GM20000 (cell line): ENCODE measurements around the gene LCE1F.

ENCODE experiments used
- DNase-seq: peaks from one replicate; pipeline ENCODE4 v3.0.0; 2012; ENCODE audit warnings: low spot score
- TF ChIP-seq, protein P1 (sequence below): IDR thresholded peaks from 2 replicates; pipeline ENCODE4 v1.5.1; 2012; ENCODE audit warnings: mild to moderate bottlenecking, control low read depth; ENCODE audit errors: extremely low read depth, missing control alignments

Gene LCE1F

DNA sequence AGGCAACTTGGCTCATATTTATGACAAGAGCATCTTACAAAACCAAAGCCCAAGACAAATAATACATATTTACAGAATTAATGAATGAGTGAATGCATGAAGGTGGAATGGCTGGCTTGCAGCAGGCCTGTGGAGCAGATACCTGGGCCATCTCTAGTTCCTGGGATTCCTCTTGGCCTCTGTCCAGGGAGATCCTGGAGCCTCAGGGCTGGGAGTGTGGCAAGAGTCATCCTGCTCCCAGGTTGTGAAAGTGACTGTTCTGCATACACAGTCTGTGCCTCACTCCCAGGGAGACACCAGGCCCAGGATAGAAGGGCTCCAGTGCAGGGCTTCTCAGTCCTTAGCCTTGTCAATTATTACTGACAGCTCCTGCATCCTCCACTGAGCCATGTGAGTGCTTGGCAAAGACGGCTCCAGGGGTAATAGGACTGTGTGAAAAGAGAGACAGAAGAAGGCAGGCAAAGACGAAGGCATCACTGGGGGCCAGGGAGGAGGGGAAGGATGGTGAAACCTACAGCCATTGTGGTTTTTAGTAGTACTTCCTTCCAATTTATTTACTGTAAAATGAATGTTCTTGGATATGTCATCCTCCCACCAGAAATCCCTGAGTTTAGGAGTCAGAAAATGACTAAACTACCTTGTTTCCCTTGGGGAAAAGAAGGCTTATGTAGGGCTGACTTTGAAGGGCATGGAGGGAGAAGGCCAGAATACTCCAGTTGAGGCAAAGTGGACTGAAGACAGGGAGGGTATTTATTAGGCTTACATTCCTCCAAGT lies 31.4 kb upstream of the LCE1F start:
- TF ChIP-seq, protein P1, sequence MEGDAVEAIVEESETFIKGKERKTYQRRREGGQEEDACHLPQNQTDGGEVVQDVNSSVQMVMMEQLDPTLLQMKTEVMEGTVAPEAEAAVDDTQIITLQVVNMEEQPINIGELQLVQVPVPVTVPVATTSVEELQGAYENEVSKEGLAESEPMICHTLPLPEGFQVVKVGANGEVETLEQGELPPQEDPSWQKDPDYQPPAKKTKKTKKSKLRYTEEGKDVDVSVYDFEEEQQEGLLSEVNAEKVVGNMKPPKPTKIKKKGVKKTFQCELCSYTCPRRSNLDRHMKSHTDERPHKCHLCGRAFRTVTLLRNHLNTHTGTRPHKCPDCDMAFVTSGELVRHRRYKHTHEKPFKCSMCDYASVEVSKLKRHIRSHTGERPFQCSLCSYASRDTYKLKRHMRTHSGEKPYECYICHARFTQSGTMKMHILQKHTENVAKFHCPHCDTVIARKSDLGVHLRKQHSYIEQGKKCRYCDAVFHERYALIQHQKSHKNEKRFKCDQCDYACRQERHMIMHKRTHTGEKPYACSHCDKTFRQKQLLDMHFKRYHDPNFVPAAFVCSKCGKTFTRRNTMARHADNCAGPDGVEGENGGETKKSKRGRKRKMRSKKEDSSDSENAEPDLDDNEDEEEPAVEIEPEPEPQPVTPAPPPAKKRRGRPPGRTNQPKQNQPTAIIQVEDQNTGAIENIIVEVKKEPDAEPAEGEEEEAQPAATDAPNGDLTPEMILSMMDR, result no peak
- DNase-seq, result no peak

DNA sequence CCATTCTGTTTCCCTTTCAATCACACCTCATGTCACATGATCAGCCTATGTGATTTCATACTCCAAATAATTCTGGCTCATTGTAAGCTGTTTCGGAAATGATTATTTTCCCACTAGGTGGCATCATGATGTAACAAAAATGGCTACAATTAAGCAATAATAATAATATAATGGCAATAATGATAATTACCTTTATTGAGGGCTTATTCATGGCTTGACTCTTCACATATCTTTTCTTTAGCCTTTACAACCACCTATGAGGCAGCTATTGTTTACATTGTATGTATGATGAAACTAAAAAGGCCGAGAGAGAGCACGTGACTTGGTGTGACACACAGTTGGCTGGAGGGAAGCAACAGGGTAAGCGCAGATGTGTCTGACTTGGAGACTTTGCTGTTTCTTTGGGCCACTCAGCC lies 29.6 kb upstream of the LCE1F start:
- no peak for DNase-seq
- TF ChIP-seq, protein P1, result no peak

DNA sequence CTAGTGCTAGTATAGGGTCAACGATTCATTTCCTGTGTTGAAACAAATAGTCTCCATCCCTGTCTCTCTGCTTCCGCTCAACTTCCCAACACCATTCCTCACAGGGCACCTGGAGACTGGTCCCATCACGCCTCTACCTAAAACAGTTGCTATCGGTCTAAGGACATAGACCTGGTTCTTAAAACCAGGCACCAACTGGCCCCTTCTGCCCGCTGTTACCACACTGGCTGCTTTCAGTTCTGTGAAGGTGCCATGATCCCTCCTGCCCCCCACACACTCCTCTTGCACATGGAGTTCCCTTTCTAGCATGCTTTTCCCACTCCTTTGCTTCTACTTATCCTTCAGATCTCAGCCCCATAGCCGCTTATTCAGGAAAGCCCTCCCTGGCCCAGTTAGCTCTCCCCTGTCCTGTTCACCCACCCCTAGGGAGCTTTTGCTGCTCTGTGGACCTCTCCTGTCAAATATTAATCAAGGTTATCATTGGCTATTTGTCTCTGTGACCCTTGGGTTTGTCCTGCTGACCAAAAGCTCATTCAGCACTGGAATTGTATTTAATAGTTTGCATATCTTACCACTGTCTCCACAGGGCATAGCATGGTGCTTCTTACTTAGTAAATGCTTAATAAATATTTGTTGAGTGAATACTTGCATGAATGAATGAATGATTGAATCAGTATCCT lies 29.0 kb upstream of the LCE1F start:
- TF ChIP-seq, protein P1, result no peak
- no peak for DNase-seq

DNA sequence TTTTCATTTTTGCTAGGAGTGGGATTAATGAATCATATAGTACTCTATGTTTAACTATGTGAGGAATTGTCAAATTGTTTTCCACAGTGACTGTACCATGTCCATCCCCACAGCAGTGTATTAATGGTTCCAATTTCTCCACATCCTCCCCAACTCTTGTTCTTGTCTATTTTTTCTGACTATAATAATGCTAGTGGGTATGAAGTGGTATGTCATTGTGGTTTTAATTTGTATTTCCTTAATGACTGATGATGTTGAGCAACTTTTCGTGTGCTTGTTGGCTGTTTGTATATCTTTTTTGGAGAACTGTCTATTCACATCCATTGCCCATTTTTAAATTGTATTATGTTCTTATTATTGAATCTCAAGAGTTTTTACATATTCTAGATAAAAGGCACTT lies 27.1 kb upstream of the LCE1F start:
- TF ChIP-seq, protein P1, result no peak

DNA sequence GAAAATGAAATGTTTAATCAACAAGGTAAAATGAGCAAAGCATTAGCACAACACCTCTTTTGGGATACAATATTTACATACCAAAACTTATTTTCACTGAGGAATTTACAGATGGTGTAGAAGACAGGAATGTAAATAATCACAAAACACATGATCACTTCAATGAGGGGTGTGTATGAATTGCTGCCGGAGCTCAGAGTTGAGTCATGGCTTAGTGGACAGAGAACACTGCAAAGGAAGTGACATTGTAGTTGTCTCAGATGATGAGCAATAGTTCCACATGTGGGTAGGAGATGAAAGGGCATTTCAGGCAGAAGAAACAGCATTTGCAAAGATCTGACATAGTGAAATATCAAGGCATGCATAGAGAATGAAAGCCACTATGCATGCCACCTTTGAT lies 22.7 kb upstream of the LCE1F start:
- DNase-seq, result no peak
- TF ChIP-seq, protein P1, result no peak

More for the DNA sequence above, 27.1 kb upstream of the LCE1F start:
- no peak for DNase-seq

DNA sequence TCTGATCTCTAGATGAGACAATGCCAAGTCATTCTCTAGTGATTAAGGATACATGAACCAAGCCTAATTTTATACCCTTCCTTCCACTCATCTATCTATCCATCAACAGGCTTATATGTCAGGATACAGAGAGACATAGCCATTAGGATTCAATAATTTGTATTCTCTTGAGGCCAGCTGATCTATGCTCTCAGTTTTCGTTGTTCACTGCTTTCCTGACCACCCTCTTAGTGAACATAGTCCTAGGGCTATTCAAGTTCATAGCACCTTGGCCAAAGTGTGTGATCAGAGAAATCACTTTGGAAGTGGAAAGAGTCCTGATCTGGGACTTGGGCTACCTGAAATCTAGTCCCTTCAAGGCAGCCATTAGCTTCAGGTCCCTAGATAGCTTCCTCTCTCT lies 21.4 kb upstream of the LCE1F start:
- no peak for DNase-seq
- TF ChIP-seq, protein P1, result no peak

DNA sequence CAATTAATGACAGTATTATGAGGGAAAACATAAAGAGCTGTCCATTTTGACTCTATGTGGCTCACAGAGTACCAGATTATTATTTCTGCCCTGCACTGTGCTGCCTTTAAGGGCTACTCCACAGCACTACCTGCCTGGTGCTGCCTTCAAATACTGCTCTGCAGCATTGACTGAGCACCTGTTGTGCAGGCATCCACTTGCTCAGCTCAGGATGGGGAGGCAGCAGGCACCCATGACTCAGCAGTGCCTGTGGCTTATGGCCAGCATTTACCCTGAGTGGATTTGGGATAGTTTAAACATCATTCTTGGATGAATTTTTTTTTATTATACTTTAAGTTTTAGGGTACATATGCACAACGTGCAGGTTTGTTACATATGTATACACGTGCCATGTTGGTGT lies 18.1 kb upstream of the LCE1F start:
- no peak for DNase-seq
- TF ChIP-seq, protein P1, result no peak
